B cell (primary cell): ENCODE measurements around the gene OR2T4. TPM values are rescaled to one million over a fixed set of nuclear protein-coding genes. Genes with fewer than 3 reads are reported as not detected.

Source experiments
- ATAC-seq: fragments of 200-7000 bp; cut with Tn5 transposase; one replicate; pipeline ENCODE4 v1.10.0; 2021; ENCODE audit warnings: low read depth, mild to moderate bottlenecking, moderate number of reproducible peaks, moderate library complexity
- CTCF ChIA-PET: fragments of 350-600 bp; sonication (Branson Sonifier 250); formaldehyde crosslinking; loops from one replicate; lab custom pipeline; 2021; ENCODE audit warnings: antibody characterized with exemption, inconsistent platforms; lab: Charles Lee
- POLR2A ChIA-PET: fragments of 350-600 bp; sonication (Branson Sonifier 250); formaldehyde crosslinking; loops from one replicate; lab custom pipeline; 2021; ENCODE audit warnings: antibody characterized with exemption; lab: Charles Lee
- DNase-seq: peaks from one replicate; pipeline ENCODE4 v3.0.0; 2013
- H2AFZ ChIP-seq: 2 replicates; pipeline ENCODE4 v1.6.1; 2012; ENCODE audit warnings: mild to moderate bottlenecking, low read depth, low read length; ENCODE audit not compliant: insufficient read depth, poor library complexity, severe bottlenecking
- H3K27ac ChIP-seq, 2 donors: 1 replicate in 1 of 2; 2 replicates in 1 of 2; pipeline ENCODE4 v1.5.1; 2012 to 2013; ENCODE audit warnings: low read length in 2 of 2, mild to moderate bottlenecking in 2 of 2, moderate library complexity in 1 of 2
- H3K27me3 ChIP-seq, 4 experiments: fragments of 200-600 bp in 1 of 4; sonication (generic) in 1 of 4; replicated peaks in 1 of 4; 1 replicate in 2 of 4; 2 replicates in 2 of 4; pipeline versions ENCODE4 v1.6.1 to v1.7.0; 2013 to 2016; ENCODE audit warnings: low read length in 3 of 4, mild to moderate bottlenecking in 2 of 4, mixed read lengths in 1 of 4, moderate library complexity in 1 of 4; ENCODE audit not compliant: insufficient read depth in 4 of 4, control insufficient read depth in 3 of 4; ENCODE audit errors: control extremely low read depth in 1 of 4
- H3K36me3 ChIP-seq, 2 experiments: replicated peaks in 1 of 2; 1 replicate in 1 of 2; 2 replicates in 1 of 2; pipeline versions ENCODE4 v1.6.1 to v1.7.1; 2013; ENCODE audit warnings: low read length in 1 of 2; ENCODE audit not compliant: insufficient read depth in 2 of 2, control insufficient read depth in 1 of 2; ENCODE audit errors: control extremely low read depth in 1 of 2, extremely low read depth in 1 of 2
- H3K4me1 ChIP-seq, 2 donors: fragments of 200-600 bp in 1 of 2; sonication (generic) in 1 of 2; 1 replicate in 1 of 2; 2 replicates in 1 of 2; pipeline versions ENCODE4 v1.5.1 to v1.6.1; 2013 to 2017; ENCODE audit warnings: low read length in 2 of 2; ENCODE audit not compliant: control insufficient read depth in 2 of 2, insufficient read depth in 2 of 2
- H3K4me2 ChIP-seq: replicated peaks from 2 replicates; pipeline ENCODE3; 2012; ENCODE audit warnings: mild to moderate bottlenecking, low read depth, low read length; ENCODE audit not compliant: poor library complexity, severe bottlenecking
- H3K4me3 ChIP-seq, 5 experiments: fragments of 200-600 bp in 1 of 5; sonication (generic) in 1 of 5; 1 replicate in 3 of 5; 2 replicates in 2 of 5; pipeline versions ENCODE4 v1.5.1 to v1.7.0; 2011 to 2016; ENCODE audit warnings: low read length in 4 of 5, mild to moderate bottlenecking in 4 of 5, low read depth in 2 of 5, control low read depth in 1 of 5, moderate library complexity in 1 of 5; ENCODE audit not compliant: insufficient read depth in 1 of 5; ENCODE audit errors: control extremely low read depth in 1 of 5, extremely low read depth in 1 of 5
- H3K79me2 ChIP-seq: fragments of 200-600 bp; sonication (generic); one replicate; pipeline ENCODE4 v1.6.0; 2016; ENCODE audit warnings: low read length; ENCODE audit not compliant: control insufficient read depth, insufficient read depth
- H3K9ac ChIP-seq: fragments of 200-600 bp; sonication (generic); 2 replicates; pipeline ENCODE4 v1.6.1; 2017; ENCODE audit warnings: mild to moderate bottlenecking, low read length, moderate library complexity
- H3K9me3 ChIP-seq, 3 donors: one replicate each; pipeline versions ENCODE4 v1.6.1 to v1.7.1; 2013; ENCODE audit warnings: low read length in 2 of 3; ENCODE audit not compliant: control insufficient read depth in 2 of 3, insufficient read depth in 1 of 3; ENCODE audit errors: control extremely low read depth in 1 of 3
- H4K20me1 ChIP-seq: 2 replicates; pipeline ENCODE4 v1.6.0; 2012; ENCODE audit warnings: mild to moderate bottlenecking, low read length; ENCODE audit not compliant: insufficient read depth, control insufficient read depth, poor library complexity, severe bottlenecking
- H3K27ac Mint-ChIP-seq: one replicate; pipeline ENCODE4 v1.8.0; 2021; ENCODE audit warnings: mixed read lengths
- H3K27me3 Mint-ChIP-seq: one replicate; pipeline ENCODE4 v1.8.0; 2021; ENCODE audit warnings: mixed read lengths
- H3K4me1 Mint-ChIP-seq: one replicate; pipeline ENCODE4 v1.8.0; 2021; ENCODE audit warnings: mixed read lengths
- H3K4me3 Mint-ChIP-seq: one replicate; pipeline ENCODE4 v1.8.0; 2021; ENCODE audit warnings: mixed read lengths
- H3K9me3 Mint-ChIP-seq: one replicate; pipeline ENCODE4 v1.8.0; 2022; ENCODE audit warnings: mixed read lengths; ENCODE audit not compliant: insufficient read depth
- CTCF ChIP-seq: fragments of 200-600 bp; IDR thresholded peaks from one replicate; pipeline ENCODE4 v1.8.0; 2022; ENCODE audit warnings: antibody characterized with exemption, mild to moderate bottlenecking
- EZH2 ChIP-seq: IDR thresholded peaks from 2 replicates; pipeline ENCODE4 v1.6.1; 2012; ENCODE audit warnings: borderline replicate concordance, low read depth, mild to moderate bottlenecking, moderate library complexity, low read length; ENCODE audit not compliant: insufficient read depth, poor library complexity, severe bottlenecking
- WGBS: methylation state at CpG from one replicate; pipeline ENCODE4 v1.1.5; 2013; ENCODE audit warnings: missing lambda C conversion rate; ENCODE audit not compliant: insufficient coverage; 5-methylcytosine and 5-hydroxymethylcytosine counted together
- intact Hi-C: fragments of 100-400 bp; cut with micrococcal nuclease; formaldehyde crosslinking; loops from one replicate; pipeline ENCODE4 v1.10.0; 2022
- polyA plus RNA-seq: library from polyadenylated mRNA; depleted of rRNA; stranded (reverse); fragments of >200 nt; gene quantifications from 2 replicates; pipeline ENCODE4 v1.2.3, GENCODE V29; 2012
- total RNA-seq, 2 donors: library from RNA; stranded (reverse); fragments of 120-200 nt in 1 of 2; gene quantifications; 1 replicate in 1 of 2; 2 replicates in 1 of 2; pipeline versions ENCODE4 v1.2.3 to v1.2.4, GENCODE V29; 2013 to 2022

Gene OR2T4
- total and polyA plus RNA-seq, 2 donors (not counting 1 experiment from before 2014, with no cell fraction given) = not detected

DNA sequence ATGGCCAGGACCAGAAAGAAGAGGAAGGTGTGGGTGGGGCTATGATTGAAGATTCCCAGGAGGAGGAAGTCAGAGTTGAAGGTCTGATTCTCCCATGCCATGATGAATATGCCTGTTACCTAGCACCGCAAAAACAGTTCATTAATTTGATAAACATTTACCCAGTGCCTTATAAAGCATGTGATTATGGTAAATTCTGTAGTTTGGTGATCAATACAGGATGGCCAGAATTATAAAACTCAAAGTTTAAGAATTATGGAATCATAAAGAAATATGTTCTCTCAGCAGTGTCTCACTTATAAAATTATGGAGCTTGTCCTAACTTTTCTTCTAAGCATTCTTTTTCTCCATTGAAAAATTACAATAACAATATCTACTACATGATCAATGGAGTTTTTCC is 37.0 kb upstream of the OR2T4 start, which contains the start of gene OR2M7:
Gene OR2M7, minus strand, starts transcription at position 101 of the 400 bp plus-strand sequence. Its CDS starts 0 bp downstream, at position 101.
- WGBS = no CpG with 5 or more reads among the region's 1 CpG
- no peaks in the 10 kb centered on the region for H3K9me3 Mint-ChIP-seq
- H3K27ac Mint-ChIP-seq = no peak within 1 kb of the TSS
- Histone ChIP-seq H3K27ac (no peak within 1 kb of the TSS), H2AFZ (no peak within 1 kb of the TSS), H3K36me3 (no peaks in the 10 kb centered on the region), H3K4me2 (no peak within 1 kb of the TSS), H3K9ac (no peak within 1 kb of the TSS), H3K27me3 (no peaks in the 10 kb centered on the region), H3K4me3 (no peak within 1 kb of the TSS), H4K20me1 (no peaks in the 10 kb centered on the region), H3K4me1 (no peaks in the 10 kb centered on the region), H3K9me3 (no peaks in the 10 kb centered on the region), H3K79me2 (no peaks in the 10 kb centered on the region)
- ATAC-seq = no peak
- no peak within 1 kb of the TSS for H3K4me3 Mint-ChIP-seq
- H3K27me3 Mint-ChIP-seq = peaks cover 6% of the 10 kb centered on the region
- CTCF ChIA-PET = no interaction called here
- intact Hi-C loops = no loop called here
- POLR2A ChIA-PET = no interaction called here
- TF ChIP-seq EZH2 (no peak), CTCF (no peak)
- DNase-seq = no peak
- no peaks in the 10 kb centered on the region for H3K4me1 Mint-ChIP-seq

DNA sequence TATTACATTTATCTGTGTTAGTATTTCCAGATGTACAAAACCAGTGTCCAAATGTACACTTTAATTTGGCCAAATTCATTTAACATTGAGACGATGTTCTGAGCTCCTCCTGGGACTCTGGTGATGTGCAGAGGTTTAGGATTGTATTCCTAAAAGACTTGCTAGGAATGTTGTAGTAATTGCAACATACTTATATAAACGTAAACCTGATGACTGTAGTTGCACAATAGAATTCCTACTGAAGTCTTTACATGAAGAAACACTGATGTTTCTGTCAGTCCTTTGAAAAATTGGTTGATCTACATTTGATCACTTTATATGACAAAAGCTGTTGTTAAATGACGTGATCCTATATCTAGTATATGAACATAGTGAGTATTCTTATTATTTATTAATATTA is 18.0 kb upstream of the OR2T4 start:
- H3K27ac Mint-ChIP-seq = no peak overlapping the region
- DNase-seq (no peak), ATAC-seq (no peak)
- H3K36me3 ChIP-seq = no peaks in the 10 kb centered on the region
- no CpG with 5 or more reads among the region's 3 CpGs for WGBS
- TF ChIP-seq EZH2 (no peak), CTCF (no peak)
- H3K27me3 Mint-ChIP-seq = peaks cover 5% of the 10 kb centered on the region
- peaks cover 0 to 4% (median 0%) of the 10 kb centered on the region in 4 experiments for H3K27me3 ChIP-seq
- ChIA-PET CTCF (no interaction called here), POLR2A (no interaction called here)
- H3K9me3 Mint-ChIP-seq = no peaks in the 10 kb centered on the region
- H3K27ac ChIP-seq = no peak overlapping the region
- no peaks in the 10 kb centered on the region for H3K4me1 Mint-ChIP-seq
- H3K9ac ChIP-seq = no peak overlapping the region
- intact Hi-C loops = no loop called here
- no peaks in the 10 kb centered on the region for H3K9me3 ChIP-seq
- no peak overlapping the region for H3K4me3 Mint-ChIP-seq
- no peak overlapping the region for H2AFZ ChIP-seq
- no peak overlapping the region for H3K4me3 ChIP-seq
- no peak overlapping the region for H3K4me2 ChIP-seq
- no peaks in the 10 kb centered on the region for H3K4me1 ChIP-seq
- no peaks in the 10 kb centered on the region for H3K79me2 ChIP-seq
- no peaks in the 10 kb centered on the region for H4K20me1 ChIP-seq
